Activated naive CD8-positive, alpha-beta T cell treated with anti-CD3 and anti-CD28 coated beads, Interleukin-2, amount 10 ng/mL, durations not matched to agents 7 days and 5 days (primary cell): ENCODE data around the gene HAPLN1. TPM values are rescaled to one million over a fixed set of nuclear protein-coding genes. Genes with fewer than 3 reads are reported as not detected.

ENCODE experiments used
- total RNA-seq, 2 experiments: library from RNA; stranded (reverse); gene quantifications; one replicate each; pipeline ENCODE4 v1.2.3, GENCODE V29; 2021

HAPLN1 gene
- total RNA-seq, 2 experiments from 2014 or later: not detected

Other genes starting within 250 kb of the HAPLN1 start
- under 1 TPM; 0.09 to 0.44 TPM for gene VCAN, start 249.1 kb downstream of the HAPLN1 start, total RNA-seq